ENCODE results near the gene PRRG2. TPM values are rescaled to one million over a fixed set of nuclear protein-coding genes. Genes with fewer than 3 reads are reported as not detected.

The PRRG2 gene
- total and polyA plus RNA-seq, 9 of the 15 experiments (the other 6 are each of a cell fraction or from before 2014, with no cell fraction given), result 0.06 to 1.1 (median 0.33) TPM

- TF ChIP-seq YY1 (IDR thresholded peaks at IDR 0.05; ENCODE audit: borderline replicate concordance in 1 of 3, control insufficient read depth in 1 of 3, extremely low read depth in 1 of 3, insufficient read depth in 3 of 3, insufficient read length in 1 of 3, insufficient replicate concordance in 2 of 3, low read depth in 1 of 3, low read length in 2 of 3) (peak; percentile 41 to 88 (median 85)), SOX6 (IDR thresholded peaks at IDR 0.05) (no peak), E2F6 (IDR thresholded peaks at IDR 0.05; ENCODE audit: borderline replicate concordance in 1 of 2, extremely low read depth in 1 of 2, insufficient read depth in 1 of 2, insufficient read length in 1 of 2, low read depth in 1 of 2, low read length in 1 of 2, poor library complexity in 1 of 2, severe bottlenecking in 1 of 2) (peak in 1 of 2 experiments; percentile 26), PTTG1 (tag; IDR thresholded peaks at IDR 0.05; ENCODE audit: low read depth) (no peak), MXD1 (CRISPR knock-in tag; IDR thresholded peaks at IDR 0.05; ENCODE audit: borderline replicate concordance, poor library complexity, severe bottlenecking) (no peak), ZNF639 (CRISPR knock-in tag; conservative IDR thresholded peaks at IDR 0.05 in 1 of 2, IDR thresholded peaks at IDR 0.05 in 1 of 2) (peak in 1 of 2 experiments; percentile 96; a peak in 2 of 4 replicates), BHLHE40 (IDR thresholded peaks at IDR 0.05; ENCODE audit: low read length) (no peak), BDP1 (IDR thresholded peaks at IDR 0.05; ENCODE audit: insufficient read depth, insufficient read length) (no peak), GMEB1 (CRISPR knock-in tag; IDR thresholded peaks at IDR 0.05) (no peak), ZNF134 (CRISPR knock-in tag; conservative IDR thresholded peaks at IDR 0.05) (no peak), SMAD3 (CRISPR knock-in tag; conservative IDR thresholded peaks at IDR 0.05) (no peak), STAT5A (IDR thresholded peaks at IDR 0.05; ENCODE audit: borderline replicate concordance, low read length) (0 out of 2 replicates have a peak, but pooled peaks have one; percentile 3), GATAD2B (IDR thresholded peaks at IDR 0.05; ENCODE audit: borderline replicate concordance) (no peak), TAF9B (IDR thresholded peaks at IDR 0.05; ENCODE audit: partially characterized antibody) (no peak), E2F3 (CRISPR knock-in tag; IDR thresholded peaks at IDR 0.05) (no peak), POLR2G (IDR thresholded peaks at IDR 0.05; ENCODE audit: low read depth, low read length) (peak; percentile 55; the same call in 1 of the 2 replicates), TAF1 (IDR thresholded peaks at IDR 0.05; ENCODE audit: control insufficient read depth, extremely low read depth, insufficient read depth, low read length, severe bottlenecking) (peak; percentile 56), NFXL1 (CRISPR knock-in tag; IDR thresholded peaks at IDR 0.05) (no peak), CCNT2 (IDR thresholded peaks at IDR 0.05; ENCODE audit: borderline replicate concordance, extremely low read depth, insufficient read length, low read depth, low read length) (no peak)
Measured at GRCh38 chr19:49590971-49591730, 10.0 kb downstream of the PRRG2 start, which contains the start of gene PRR12 (continued).
